Fibroblast of the aortic adventitia (primary cell): ENCODE measurements around the gene FBXO41. TPM values are rescaled to one million over a fixed set of nuclear protein-coding genes. Genes with fewer than 3 reads are reported as not detected.

ENCODE experiments used
- DNase-seq: peaks from one replicate; pipeline ENCODE4 v3.0.0-alpha.2; 2010; ENCODE audit warnings: low read depth
- H3K4me3 ChIP-seq: 2 replicates; pipeline ENCODE4 v1.5.1; 2011; ENCODE audit warnings: low read depth, mild to moderate bottlenecking, control low read depth, low read length, moderate library complexity
- total RNA-seq: library from RNA; depleted of rRNA; stranded (reverse); fragments of >200 nt; gene quantifications from 2 replicates; pipeline ENCODE4 v1.2.3, GENCODE V29; 2012; ENCODE audit warnings: low replicate concordance
- TF ChIP-seq, protein P1 (sequence below): IDR thresholded peaks from 2 replicates; pipeline ENCODE4 v1.5.1; 2011; ENCODE audit warnings: mild to moderate bottlenecking, low read length, control low read depth, inconsistent platforms; ENCODE audit not compliant: insufficient read depth

FBXO41 gene
- total RNA-seq, 1 donor, result 0.18 TPM

DNA sequence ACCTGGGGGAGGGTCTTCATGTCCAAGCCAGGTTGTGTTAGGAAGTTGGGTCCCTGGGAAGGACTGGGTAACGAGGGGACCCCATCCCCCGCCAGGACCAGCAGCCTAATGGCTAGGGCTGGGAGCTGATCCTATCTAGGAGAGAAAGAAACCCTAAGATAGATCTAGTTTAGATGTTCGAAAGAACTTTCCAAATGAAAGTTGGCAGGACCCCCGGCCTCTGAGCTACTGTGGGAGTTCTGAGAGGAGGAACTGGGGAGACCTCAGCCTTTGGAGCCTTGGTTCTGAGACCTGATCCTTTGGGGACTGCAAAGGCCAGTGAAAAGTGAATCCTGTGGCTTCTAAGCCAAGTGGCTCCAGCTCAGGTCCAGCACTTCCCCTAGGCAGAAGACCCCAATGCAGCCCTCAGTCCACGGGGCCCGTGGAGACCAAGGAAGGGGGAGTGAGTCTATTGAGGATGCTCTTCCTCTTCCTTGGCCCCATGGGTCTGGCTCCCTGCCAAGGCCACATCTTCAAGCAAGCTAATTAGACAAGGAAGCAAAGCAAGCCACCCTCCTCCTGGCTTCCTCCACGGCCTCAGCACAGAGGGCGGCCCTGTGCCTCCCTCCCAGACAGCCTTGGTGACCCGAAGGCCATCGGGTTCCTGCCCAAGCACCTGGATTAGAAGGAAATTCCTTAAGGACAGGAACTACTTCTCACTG lies 26.7 kb downstream of the FBXO41 start:
- TF ChIP-seq, protein P1, sequence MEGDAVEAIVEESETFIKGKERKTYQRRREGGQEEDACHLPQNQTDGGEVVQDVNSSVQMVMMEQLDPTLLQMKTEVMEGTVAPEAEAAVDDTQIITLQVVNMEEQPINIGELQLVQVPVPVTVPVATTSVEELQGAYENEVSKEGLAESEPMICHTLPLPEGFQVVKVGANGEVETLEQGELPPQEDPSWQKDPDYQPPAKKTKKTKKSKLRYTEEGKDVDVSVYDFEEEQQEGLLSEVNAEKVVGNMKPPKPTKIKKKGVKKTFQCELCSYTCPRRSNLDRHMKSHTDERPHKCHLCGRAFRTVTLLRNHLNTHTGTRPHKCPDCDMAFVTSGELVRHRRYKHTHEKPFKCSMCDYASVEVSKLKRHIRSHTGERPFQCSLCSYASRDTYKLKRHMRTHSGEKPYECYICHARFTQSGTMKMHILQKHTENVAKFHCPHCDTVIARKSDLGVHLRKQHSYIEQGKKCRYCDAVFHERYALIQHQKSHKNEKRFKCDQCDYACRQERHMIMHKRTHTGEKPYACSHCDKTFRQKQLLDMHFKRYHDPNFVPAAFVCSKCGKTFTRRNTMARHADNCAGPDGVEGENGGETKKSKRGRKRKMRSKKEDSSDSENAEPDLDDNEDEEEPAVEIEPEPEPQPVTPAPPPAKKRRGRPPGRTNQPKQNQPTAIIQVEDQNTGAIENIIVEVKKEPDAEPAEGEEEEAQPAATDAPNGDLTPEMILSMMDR, result no peak
- H3K4me3 ChIP-seq, result no peak overlapping the region
- DNase-seq, result no peak

DNA sequence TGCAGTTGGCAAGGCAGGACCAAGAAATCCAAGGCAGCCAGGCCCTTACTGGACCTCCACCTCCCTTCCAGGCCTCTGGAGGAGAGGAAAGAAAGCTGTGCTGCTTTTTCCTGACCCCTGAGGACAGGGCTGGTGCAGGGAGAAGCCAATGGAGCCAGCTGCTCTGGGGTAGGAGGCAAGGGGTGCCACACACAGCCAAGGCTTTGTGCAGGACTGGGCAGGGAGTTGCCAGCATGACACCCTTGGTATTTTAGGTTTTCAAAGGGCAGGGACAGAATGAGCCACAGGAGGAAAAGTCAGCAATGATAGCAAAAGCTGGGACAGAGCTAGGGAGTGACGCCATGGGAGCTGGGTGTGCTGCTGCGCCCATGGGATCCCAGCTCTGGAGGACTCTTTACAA lies 27.3 kb downstream of the FBXO41 start:
- no peak for DNase-seq
- TF ChIP-seq, protein P1, result no peak
- H3K4me3 ChIP-seq, result no peak overlapping the region

DNA sequence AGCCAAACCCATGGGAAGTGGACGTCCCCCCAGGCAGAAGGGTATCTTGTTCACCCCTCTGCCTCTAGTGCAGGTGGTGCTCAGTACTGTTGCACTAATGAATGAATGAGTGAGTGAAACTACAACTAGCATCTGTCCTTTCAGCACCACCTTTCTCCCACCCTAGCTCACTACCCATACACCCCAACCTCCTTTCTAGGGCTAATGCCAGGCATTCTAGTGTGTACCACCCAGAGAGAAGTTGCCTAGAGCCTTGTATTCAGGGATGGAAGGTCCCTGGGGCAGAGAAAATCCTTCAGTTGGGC lies 27.7 kb downstream of the FBXO41 start:
- no peak overlapping the region for H3K4me3 ChIP-seq
- no peak for DNase-seq
- TF ChIP-seq, protein P1, result no peak

DNA sequence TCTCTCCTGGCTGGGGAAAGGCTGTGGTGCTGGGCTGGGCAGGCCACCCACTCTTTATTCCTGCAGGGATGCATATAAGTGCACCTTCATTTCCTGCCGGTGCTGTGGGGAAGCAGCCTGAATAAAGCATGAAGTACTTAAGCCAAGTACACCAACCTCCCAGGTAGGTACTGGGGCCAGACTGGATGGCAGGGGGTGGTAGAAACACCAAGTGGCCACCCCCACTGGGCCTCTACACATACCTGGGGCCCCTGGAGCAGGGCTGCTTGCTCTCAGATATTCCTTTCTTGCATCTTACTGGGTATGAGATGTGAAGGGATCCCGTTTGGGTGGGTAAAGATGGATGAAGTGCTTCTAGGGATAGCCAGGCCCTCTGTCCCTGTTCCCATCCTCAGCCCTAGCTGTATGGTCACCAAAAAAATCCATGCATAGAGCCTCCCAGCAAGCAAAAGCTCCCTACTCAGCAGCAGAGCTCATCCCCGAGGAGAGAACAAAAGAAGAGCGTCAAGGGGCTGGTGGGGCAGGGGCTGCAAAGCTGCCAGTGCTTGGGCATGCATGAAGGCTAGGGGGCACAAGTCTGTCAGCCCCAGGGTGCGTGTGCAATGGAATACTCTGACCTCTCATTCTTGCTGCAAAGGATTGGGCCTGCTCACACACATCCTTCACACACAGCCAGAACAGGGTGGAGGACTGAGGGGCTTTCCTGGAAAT lies 28.2 kb downstream of the FBXO41 start:
- TF ChIP-seq, protein P1, result no peak
- H3K4me3 ChIP-seq, result no peak overlapping the region
- DNase-seq, result no peak

DNA sequence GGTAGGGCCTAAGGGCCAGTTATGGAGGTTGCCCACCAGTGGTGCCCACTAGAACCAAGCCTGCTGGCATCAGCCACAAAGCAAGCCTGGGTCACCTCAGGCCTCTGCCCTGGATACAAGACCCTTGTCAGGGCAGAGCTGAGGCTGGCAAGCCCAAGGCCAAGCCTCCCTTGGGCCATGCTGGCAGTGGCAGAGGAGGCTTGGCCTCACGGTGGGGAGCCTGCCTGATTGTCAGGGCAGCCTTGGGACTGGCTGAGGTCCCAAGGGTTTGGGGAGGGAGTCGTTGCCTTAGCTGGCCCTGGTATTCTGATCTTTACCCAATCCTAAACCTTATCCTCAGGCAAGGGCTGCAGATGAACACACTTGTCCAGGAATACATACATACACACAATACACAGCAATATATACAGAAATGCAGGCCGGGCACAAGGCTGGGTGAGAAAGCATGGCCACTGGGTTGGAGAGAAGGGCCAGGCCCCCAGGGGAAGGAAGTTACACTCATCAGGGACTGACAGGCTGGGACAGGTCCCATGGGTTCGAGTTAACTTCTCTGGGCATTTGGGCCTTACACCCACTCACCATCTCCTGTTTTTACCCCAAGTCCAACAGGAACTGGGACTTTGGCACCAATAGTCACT lies 29.2 kb downstream of the FBXO41 start:
- no peak overlapping the region for H3K4me3 ChIP-seq
- DNase-seq, result no peak
- TF ChIP-seq, protein P1, result no peak

DNA sequence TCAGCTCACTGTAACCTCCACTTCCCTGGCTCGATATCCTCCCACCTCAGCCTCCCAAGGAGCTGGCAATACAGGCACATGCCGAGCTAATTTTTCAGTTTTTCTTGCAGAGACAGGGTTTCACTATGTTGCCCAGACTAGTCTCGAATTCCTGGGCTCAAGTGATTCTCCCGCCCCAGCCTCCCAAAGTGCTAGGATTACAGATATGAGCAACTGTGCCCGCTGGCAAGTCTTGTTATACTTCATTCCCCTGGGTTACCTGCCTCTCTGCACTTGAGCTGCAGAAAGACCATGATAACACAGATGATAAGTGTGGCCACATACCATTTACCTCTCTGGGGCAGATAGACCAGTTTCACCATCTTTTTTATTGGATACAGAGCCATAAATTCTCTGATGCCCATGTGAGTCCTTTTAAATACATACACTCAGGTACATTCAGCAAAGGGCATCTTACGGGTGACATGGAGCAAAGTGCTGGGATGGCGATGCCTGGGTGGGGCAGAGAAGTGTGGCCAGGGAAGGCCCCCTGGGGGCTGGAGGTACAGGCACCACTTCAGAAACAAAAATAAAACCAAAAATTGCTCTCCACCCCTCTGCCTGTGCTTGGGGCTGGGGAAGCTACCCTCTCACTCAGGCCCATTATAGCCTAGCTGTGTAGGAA lies 29.8 kb downstream of the FBXO41 start:
- TF ChIP-seq, protein P1, result no peak
- H3K4me3 ChIP-seq, result no peak overlapping the region
- no peak for DNase-seq
